Mesothelial cell of epicardium (in vitro differentiated cells): Measurements from ENCODE around the gene SPRED2. TPM values are rescaled to one million over a fixed set of nuclear protein-coding genes. Genes with fewer than 3 reads are reported as not detected.

Experiments
- DNase-seq, 2 experiments: peaks; one replicate each; pipeline ENCODE4 v3.0.0; 2021; ENCODE audit warnings: low spot score in 2 of 2; ENCODE audit not compliant: unreplicated experiment in 2 of 2
- H3K27ac Mint-ChIP-seq: 2 replicates; pipeline ENCODE4 v1.8.0; 2021; ENCODE audit warnings: mixed read lengths
- H3K27me3 Mint-ChIP-seq: 2 replicates; pipeline ENCODE4 v1.8.0; 2021; ENCODE audit warnings: low read depth, mixed read lengths
- H3K36me3 Mint-ChIP-seq: 2 replicates; pipeline ENCODE4 v1.8.0; 2021; ENCODE audit warnings: mixed read lengths
- H3K4me1 Mint-ChIP-seq: 2 replicates; pipeline ENCODE4 v1.8.0; 2021; ENCODE audit warnings: mixed read lengths
- H3K4me3 Mint-ChIP-seq: 2 replicates; pipeline ENCODE4 v1.8.0; 2021; ENCODE audit warnings: mild to moderate bottlenecking, moderate library complexity, mixed read lengths
- H3K9me3 Mint-ChIP-seq: 2 replicates; pipeline ENCODE4 v1.8.0; 2021; ENCODE audit warnings: mixed read lengths
- CTCF ChIP-seq: fragments of 200-600 bp; sonication (generic); IDR thresholded peaks from one replicate; pipeline ENCODE4 v1.5.0; 2021; ENCODE audit warnings: antibody characterized with exemption; ENCODE audit not compliant: unreplicated experiment
- total RNA-seq: library from RNA; stranded (reverse); gene quantifications from 3 replicates; pipeline ENCODE4 v1.2.1, GENCODE V29; 2021

SPRED2 gene
- total RNA-seq, 1 donor from 2014 or later: 31.5 TPM

- H3K36me3 Mint-ChIP-seq: no peaks in the 10 kb centered on the region
- H3K9me3 Mint-ChIP-seq: no peaks in the 10 kb centered on the region
- peaks cover 5% of the 10 kb centered on the region for H3K27me3 Mint-ChIP-seq
- H3K27ac Mint-ChIP-seq: peak overlapping the region; percentile 92
- peaks cover 34% of the 10 kb centered on the region for H3K4me1 Mint-ChIP-seq
- TF ChIP-seq CTCF: no peak
- H3K4me3 Mint-ChIP-seq: peak overlapping the region; percentile 18
- DNase-seq: peak; percentile 64 to 80
Measured at GRCh38 chr2:65382776-65383357, 49.5 kb downstream of the SPRED2 start.

DNA sequence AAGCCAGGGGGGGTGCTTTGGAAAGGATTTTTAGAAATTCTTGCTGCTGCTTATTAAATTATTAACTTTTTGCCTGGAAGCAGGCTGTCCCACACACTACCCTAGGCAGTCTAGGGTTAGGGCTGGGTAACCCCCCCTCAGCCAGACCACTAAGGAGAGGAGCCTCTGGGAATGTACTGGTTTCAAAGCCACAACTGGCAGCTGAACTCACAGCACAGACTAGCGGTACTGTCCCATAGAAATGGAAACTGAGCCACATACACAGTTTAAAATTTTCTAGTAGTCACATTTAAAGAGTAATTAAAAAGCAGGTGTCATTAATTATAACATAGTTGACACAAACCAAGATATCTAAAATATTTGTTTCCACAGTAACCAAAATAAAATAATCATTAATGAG lies 50.1 kb downstream of the SPRED2 start:
- peaks cover 37% of the 10 kb centered on the region for H3K4me1 Mint-ChIP-seq
- no peaks in the 10 kb centered on the region for H3K36me3 Mint-ChIP-seq
- peaks cover 5% of the 10 kb centered on the region for H3K27me3 Mint-ChIP-seq
- H3K4me3 Mint-ChIP-seq: no peak overlapping the region
- DNase-seq: no peak
- TF ChIP-seq CTCF: no peak
- H3K27ac Mint-ChIP-seq: no peak overlapping the region
- no peaks in the 10 kb centered on the region for H3K9me3 Mint-ChIP-seq

GRCh38 chr2:65381607-65382051 lies 50.8 kb downstream of the SPRED2 start:
- no peak for DNase-seq
- Mint-ChIP-seq H3K27me3 (peaks cover 5% of the 10 kb centered on the region), H3K4me3 (no peak overlapping the region), H3K27ac (no peak overlapping the region), H3K9me3 (no peaks in the 10 kb centered on the region), H3K36me3 (no peaks in the 10 kb centered on the region), H3K4me1 (peaks cover 37% of the 10 kb centered on the region)
- no peak for TF ChIP-seq CTCF

- H3K4me1 Mint-ChIP-seq: peaks cover 39% of the 10 kb centered on the region
Measured at GRCh38 chr2:65380255-65380654, 52.1 kb downstream of the SPRED2 start.

DNA sequence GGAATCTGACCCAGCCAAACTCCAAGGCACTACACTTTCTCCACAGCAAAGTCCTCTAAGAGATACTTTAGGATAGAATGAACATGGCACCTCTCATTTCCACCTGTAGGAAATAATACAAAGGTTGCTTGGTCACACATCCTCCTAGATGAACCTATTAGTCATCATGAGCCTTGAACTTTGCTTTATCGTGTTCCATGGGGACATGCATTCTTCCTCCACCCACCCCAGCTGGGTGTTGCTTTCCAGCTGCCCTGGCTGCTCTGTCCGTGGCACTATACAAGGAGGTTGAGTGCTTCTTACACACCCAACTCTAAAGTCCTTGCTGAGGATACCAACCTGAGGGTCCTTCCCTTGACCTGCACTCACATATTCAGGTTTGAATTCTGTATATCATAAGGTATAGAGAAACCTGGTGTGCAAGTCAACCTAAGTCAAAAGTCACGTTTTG lies 52.7 kb downstream of the SPRED2 start:
- no peaks in the 10 kb centered on the region for H3K36me3 Mint-ChIP-seq
- H3K27ac Mint-ChIP-seq: no peak overlapping the region
- no peak for DNase-seq
- H3K9me3 Mint-ChIP-seq: no peaks in the 10 kb centered on the region
- H3K4me3 Mint-ChIP-seq: no peak overlapping the region
- peaks cover 39% of the 10 kb centered on the region for H3K4me1 Mint-ChIP-seq
- TF ChIP-seq CTCF: no peak
- peaks cover 5% of the 10 kb centered on the region for H3K27me3 Mint-ChIP-seq

More at GRCh38 chr2:65380255-65380654, 52.1 kb downstream of the SPRED2 start:
- Mint-ChIP-seq H3K4me3 (no peak overlapping the region), H3K9me3 (no peaks in the 10 kb centered on the region), H3K27ac (no peak overlapping the region), H3K27me3 (peaks cover 5% of the 10 kb centered on the region), H3K36me3 (no peaks in the 10 kb centered on the region)
- TF ChIP-seq CTCF: no peak
- DNase-seq: no peak
